ENCODE measurements around the gene CCL26. TPM values are rescaled to one million over a fixed set of nuclear protein-coding genes. Genes with fewer than 3 reads are reported as not detected.

The CCL26 gene
- polyA plus RNA-seq, 3 donors = not detected

Other genes starting within 250 kb of the CCL26 start
- gene HIP1, start 33.3 kb downstream of the CCL26 start, polyA plus RNA-seq (ENCODE audit: insufficient read length in 3 of 3) = 10 to 100 TPM; 34.5 to 38.7 (median 37.6) TPM
- gene CCL24, start 41.6 kb upstream of the CCL26 start, polyA plus RNA-seq (ENCODE audit: insufficient read length in 3 of 3) = under 1 TPM in 1 of 3 donors, not detected in 2; 0.36 TPM
- 10 to 100 TPM; 55.4 to 65.8 (median 55.4) TPM for gene RHBDD2, start 106.8 kb upstream of the CCL26 start, polyA plus RNA-seq (ENCODE audit: insufficient read length in 3 of 3)
- 10 to 100 TPM; 53.9 to 56.4 (median 55.2) TPM for gene POR, start 142.9 kb upstream of the CCL26 start, polyA plus RNA-seq (ENCODE audit: insufficient read length in 3 of 3)
- gene TMEM120A, start 222.4 kb upstream of the CCL26 start, polyA plus RNA-seq (ENCODE audit: insufficient read length in 3 of 3) = 10 to 100 TPM; 50.8 to 63.5 (median 62.2) TPM

All from right renal cortex interstitium (tissue), 3 donors.